Activated T-helper 17 cell treated with anti-CD3 and anti-CD28 coated beads, Interleukin-2, amount 50 U/mL, for 72 hours (primary cell): ENCODE data around the gene SLC35A3. TPM values are rescaled to one million over a fixed set of nuclear protein-coding genes. Genes with fewer than 3 reads are reported as not detected.

ENCODE experiments used
- ATAC-seq: fragments of 150-1000 bp; cut with Tn5 transposase; replicated peaks from 2 replicates; pipeline ENCODE4 v1.10.0; 2021; ENCODE audit warnings: mild to moderate bottlenecking, moderate library complexity
- H3K27ac Mint-ChIP-seq: one replicate; pipeline ENCODE4 v1.8.0; 2022; ENCODE audit warnings: mixed read lengths
- H3K27me3 Mint-ChIP-seq: one replicate; pipeline ENCODE4 v1.8.0; 2022; ENCODE audit warnings: mixed read lengths
- H3K36me3 Mint-ChIP-seq: one replicate; pipeline ENCODE4 v1.8.0; 2022; ENCODE audit warnings: low read depth, mild to moderate bottlenecking, mixed read lengths
- H3K4me1 Mint-ChIP-seq: one replicate; pipeline ENCODE4 v1.8.0; 2022; ENCODE audit warnings: mixed read lengths
- H3K4me3 Mint-ChIP-seq: one replicate; pipeline ENCODE4 v1.8.0; 2022; ENCODE audit warnings: mild to moderate bottlenecking, mixed read lengths
- H3K9me3 Mint-ChIP-seq: one replicate; pipeline ENCODE4 v1.8.0; 2022; ENCODE audit warnings: mixed read lengths
- total RNA-seq, 2 donors: library from RNA; stranded (reverse); gene quantifications; one replicate each; pipeline ENCODE4 v1.2.3, GENCODE V29; 2022

SLC35A3 gene
- total RNA-seq, 2 donors from 2014 or later, result 10.1 to 16.5 TPM

DNA sequence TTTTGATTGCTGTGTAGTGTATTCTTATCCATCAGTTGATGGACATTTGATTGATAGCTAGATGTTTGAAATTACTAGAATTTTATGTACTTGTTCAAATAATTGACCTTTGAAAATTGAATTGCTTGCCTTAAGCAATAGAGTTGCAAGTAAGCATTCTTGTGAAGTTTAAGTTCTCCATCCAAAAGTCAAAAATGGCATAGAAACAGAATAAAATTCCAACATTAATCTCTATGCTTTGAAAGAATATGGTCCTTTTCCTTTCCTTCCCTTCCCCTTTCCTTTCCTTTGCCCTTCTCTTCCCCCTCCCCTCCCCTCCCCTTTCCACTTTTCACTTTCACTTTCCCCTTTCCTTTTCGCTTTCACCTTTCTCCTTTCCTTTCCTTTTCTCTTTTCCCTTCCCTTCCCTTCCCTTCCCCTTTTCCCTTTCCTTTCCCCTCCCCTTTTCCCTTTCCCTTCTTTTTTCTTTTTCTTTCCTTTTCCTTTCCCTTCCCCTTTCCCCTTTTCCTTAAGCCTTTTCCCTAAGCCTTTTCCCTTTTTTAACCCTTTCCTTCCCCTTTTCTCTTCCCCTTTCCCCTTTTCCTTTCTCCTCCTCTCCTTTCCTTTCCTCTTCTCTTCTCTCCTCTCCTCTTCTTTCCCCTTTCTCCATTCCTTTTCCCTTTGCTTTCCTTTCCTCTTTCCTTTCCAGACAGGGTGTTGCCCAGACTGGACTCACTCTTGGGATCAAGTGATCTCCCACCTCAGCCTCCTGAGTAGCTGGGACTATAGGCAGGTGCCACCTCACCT is 95.6 kb downstream of the SLC35A3 start:
- no peaks in the 10 kb centered on the region for H3K9me3 Mint-ChIP-seq
- peaks cover 98% of the 10 kb centered on the region for H3K36me3 Mint-ChIP-seq
- H3K4me3 Mint-ChIP-seq, result no peak overlapping the region
- peak overlapping the region; percentile 75 for H3K27ac Mint-ChIP-seq
- no peaks in the 10 kb centered on the region for H3K27me3 Mint-ChIP-seq
- H3K4me1 Mint-ChIP-seq, result peaks cover 7% of the 10 kb centered on the region
- no peak for ATAC-seq

GRCh38 chr1:100065969-100066227 is 96.1 kb downstream of the SLC35A3 start:
- no peaks in the 10 kb centered on the region for H3K9me3 Mint-ChIP-seq
- no peak for ATAC-seq
- H3K27ac Mint-ChIP-seq, result peak overlapping the region; percentile 75
- H3K4me3 Mint-ChIP-seq, result no peak overlapping the region
- H3K27me3 Mint-ChIP-seq, result no peaks in the 10 kb centered on the region
- peaks cover 7% of the 10 kb centered on the region for H3K4me1 Mint-ChIP-seq
- H3K36me3 Mint-ChIP-seq, result peaks cover 98% of the 10 kb centered on the region

DNA sequence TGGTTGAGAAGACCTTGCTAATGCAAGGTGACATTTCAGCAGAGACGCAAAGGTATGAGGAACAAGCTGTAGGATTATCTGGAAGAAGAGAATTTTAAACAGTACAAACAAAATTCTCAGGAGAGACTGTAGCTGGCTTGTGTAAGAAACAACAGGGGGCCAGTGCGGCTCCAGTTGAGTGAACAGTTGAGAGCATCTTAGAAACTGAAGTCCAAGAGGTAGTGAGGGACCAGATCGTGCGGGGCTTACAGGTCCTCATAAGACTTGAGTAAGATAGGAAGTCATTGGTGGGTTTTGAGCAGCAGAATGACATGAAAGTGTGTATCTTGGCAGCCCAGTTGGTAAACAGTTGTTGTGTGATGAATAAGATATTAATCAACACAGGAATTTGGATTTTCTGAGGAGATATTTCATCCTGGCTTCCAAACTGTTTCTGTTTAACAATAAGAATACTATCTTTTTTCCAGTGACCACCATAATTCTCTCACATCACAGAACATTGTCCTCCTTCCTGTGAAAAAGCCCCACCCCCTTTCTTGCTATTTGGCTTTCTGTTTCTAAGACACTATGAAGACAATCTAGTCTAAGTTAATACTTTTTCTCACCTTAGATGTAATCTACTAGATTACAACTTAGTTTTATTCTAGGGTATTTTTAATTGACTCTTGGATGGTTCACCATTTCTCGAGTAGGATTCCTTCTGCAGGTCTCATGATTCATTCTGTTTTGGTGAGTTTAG is 100.6 kb downstream of the SLC35A3 start:
- peaks cover 20% of the 10 kb centered on the region for H3K4me1 Mint-ChIP-seq
- no peaks in the 10 kb centered on the region for H3K9me3 Mint-ChIP-seq
- peak overlapping the region; percentile 3 for H3K27ac Mint-ChIP-seq
- H3K27me3 Mint-ChIP-seq, result no peaks in the 10 kb centered on the region
- no peak overlapping the region for H3K4me3 Mint-ChIP-seq
- ATAC-seq, result no peak
- H3K36me3 Mint-ChIP-seq, result peaks cover 98% of the 10 kb centered on the region

DNA sequence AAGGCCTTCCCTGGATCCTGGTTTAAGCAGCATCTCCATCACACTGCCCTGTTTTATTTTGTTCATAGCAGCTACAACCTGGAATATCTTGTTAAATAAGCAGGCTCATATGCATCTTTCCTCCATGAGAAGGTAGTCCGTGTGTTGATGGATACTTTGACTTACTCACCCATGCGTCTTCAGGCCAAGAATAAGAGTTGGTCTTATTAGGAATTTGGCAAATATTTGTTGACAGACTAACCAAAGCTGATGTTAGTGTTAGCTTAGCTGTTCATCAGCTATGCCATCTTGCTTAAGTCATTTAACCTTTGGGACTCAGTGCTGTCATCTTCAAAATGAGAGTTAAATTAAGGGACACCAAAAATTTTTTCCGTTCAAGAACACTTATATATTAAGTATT is 103.7 kb downstream of the SLC35A3 start:
- no peak for ATAC-seq
- no peaks in the 10 kb centered on the region for H3K9me3 Mint-ChIP-seq
- no peak overlapping the region for H3K4me3 Mint-ChIP-seq

GRCh38 chr1:100074604-100075395 is 105.0 kb downstream of the SLC35A3 start:
- Mint-ChIP-seq H3K27ac (peak overlapping the region; percentile 28), H3K9me3 (no peaks in the 10 kb centered on the region), H3K4me1 (peaks cover 13% of the 10 kb centered on the region), H3K36me3 (peaks cover 100% of the 10 kb centered on the region), H3K4me3 (no peak overlapping the region), H3K27me3 (no peaks in the 10 kb centered on the region)
- ATAC-seq, result no peak

More for the DNA sequence above, 103.7 kb downstream of the SLC35A3 start:
- H3K27me3 Mint-ChIP-seq, result no peaks in the 10 kb centered on the region
- H3K36me3 Mint-ChIP-seq, result peaks cover 100% of the 10 kb centered on the region
- H3K4me1 Mint-ChIP-seq, result peaks cover 13% of the 10 kb centered on the region
- peak overlapping the region; percentile 29 for H3K27ac Mint-ChIP-seq

DNA sequence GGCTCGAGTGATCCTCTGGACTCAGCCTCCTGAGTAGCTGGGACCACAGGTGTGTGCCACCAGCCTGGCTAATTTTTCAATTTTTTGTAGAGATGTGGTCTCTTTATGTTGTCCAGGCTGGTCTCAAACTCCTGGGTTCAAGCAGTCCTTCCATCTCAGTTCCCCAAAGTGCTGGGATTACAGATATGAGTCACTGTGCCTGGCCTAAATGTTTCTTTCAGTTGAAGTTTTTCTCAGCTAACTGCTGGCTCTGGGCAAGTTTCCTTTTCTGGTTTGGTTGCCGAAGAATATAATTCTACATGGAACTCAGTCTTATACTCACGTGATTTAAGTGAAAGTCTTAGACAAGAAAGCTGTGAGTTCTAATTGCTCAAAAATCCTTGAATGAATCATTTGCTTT is 106.0 kb downstream of the SLC35A3 start:
- H3K27ac Mint-ChIP-seq, result peak overlapping the region; percentile 28
- H3K4me3 Mint-ChIP-seq, result no peak overlapping the region
- H3K36me3 Mint-ChIP-seq, result peaks cover 100% of the 10 kb centered on the region
- no peaks in the 10 kb centered on the region for H3K9me3 Mint-ChIP-seq
- ATAC-seq, result peak; percentile 40
- H3K27me3 Mint-ChIP-seq, result no peaks in the 10 kb centered on the region
- peaks cover 13% of the 10 kb centered on the region for H3K4me1 Mint-ChIP-seq

GRCh38 chr1:100076319-100076718 is 106.5 kb downstream of the SLC35A3 start:
- Mint-ChIP-seq H3K27me3 (no peaks in the 10 kb centered on the region), H3K27ac (peak overlapping the region; percentile 28), H3K36me3 (peaks cover 100% of the 10 kb centered on the region), H3K4me1 (peaks cover 13% of the 10 kb centered on the region), H3K4me3 (no peak overlapping the region), H3K9me3 (no peaks in the 10 kb centered on the region)
- no peak for ATAC-seq

DNA sequence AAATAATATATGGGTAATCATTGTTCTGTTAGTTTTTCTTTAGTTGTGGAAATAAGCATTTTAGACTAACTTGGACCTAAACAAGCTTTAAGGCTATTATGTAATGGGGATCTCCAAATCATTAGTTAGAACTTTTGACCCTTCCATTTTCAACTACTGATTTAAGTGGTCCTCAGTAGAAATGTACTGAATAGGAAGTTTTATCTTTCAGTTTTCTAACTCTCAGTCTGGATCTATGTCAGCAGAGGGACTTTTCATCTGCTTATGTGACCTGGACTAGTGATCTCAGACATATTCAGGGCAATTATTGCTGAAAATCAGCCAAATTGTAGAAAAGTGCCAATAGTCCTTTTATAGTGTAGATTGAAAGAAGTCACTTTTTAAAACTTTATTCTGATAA is 106.9 kb downstream of the SLC35A3 start:
- Mint-ChIP-seq H3K27ac (peak overlapping the region; percentile 28), H3K36me3 (peaks cover 100% of the 10 kb centered on the region), H3K4me1 (peaks cover 13% of the 10 kb centered on the region), H3K27me3 (no peaks in the 10 kb centered on the region), H3K4me3 (no peak overlapping the region), H3K9me3 (no peaks in the 10 kb centered on the region)
- ATAC-seq, result peak; percentile 63

DNA sequence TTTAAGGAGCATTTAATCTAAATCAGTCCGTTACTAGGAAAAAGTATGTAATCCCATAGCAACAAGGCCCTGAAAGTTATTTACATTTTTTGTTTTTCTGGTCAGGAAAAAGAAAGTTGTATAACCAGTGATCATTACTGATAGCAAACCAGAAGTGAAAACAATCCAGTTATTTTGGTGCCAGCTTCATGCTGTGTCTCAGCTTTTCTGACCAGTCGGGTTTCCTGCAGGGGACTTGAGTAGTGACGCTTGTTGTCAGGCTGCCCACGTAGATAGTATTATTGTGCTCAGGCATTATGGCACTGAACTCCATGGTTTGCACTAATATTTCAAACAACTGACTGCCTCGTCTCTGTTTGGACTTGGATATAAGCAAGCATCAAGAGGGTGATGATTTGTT is 107.7 kb downstream of the SLC35A3 start:
- no peaks in the 10 kb centered on the region for H3K9me3 Mint-ChIP-seq
- no peaks in the 10 kb centered on the region for H3K27me3 Mint-ChIP-seq
- peaks cover 13% of the 10 kb centered on the region for H3K4me1 Mint-ChIP-seq
- ATAC-seq, result no peak
- peaks cover 99% of the 10 kb centered on the region for H3K36me3 Mint-ChIP-seq
- no peak overlapping the region for H3K4me3 Mint-ChIP-seq
- peak overlapping the region; percentile 32 for H3K27ac Mint-ChIP-seq

GRCh38 chr1:100080331-100080730 is 110.5 kb downstream of the SLC35A3 start:
- H3K27me3 Mint-ChIP-seq, result no peaks in the 10 kb centered on the region
- peaks cover 92% of the 10 kb centered on the region for H3K36me3 Mint-ChIP-seq
- H3K9me3 Mint-ChIP-seq, result no peaks in the 10 kb centered on the region
- no peak for ATAC-seq
- H3K27ac Mint-ChIP-seq, result no peak overlapping the region
- no peak overlapping the region for H3K4me3 Mint-ChIP-seq
- H3K4me1 Mint-ChIP-seq, result peaks cover under 1% of the 10 kb centered on the region

Other genes starting within 250 kb of the SLC35A3 start
- gene FRRS1, start 203.4 kb upstream of the SLC35A3 start, total RNA-seq, result 1 to 10 TPM in 1 of 2 donors, under 1 TPM in 1; 0.69 to 2.2 TPM
- gene AGL, start 119.6 kb upstream of the SLC35A3 start, total RNA-seq, result 10 to 100 TPM; 21.4 to 23.2 TPM
- gene SASS6, start 162.9 kb downstream of the SLC35A3 start, total RNA-seq, result 10 to 100 TPM; 14.1 to 14.3 TPM
- gene TRMT13, start 163.2 kb downstream of the SLC35A3 start, total RNA-seq, result 10 to 100 TPM; 18.4 to 23.5 TPM
- 1 to 10 TPM in 1 of 2 donors, under 1 TPM in 1; 0.82 to 1.0 TPM for gene LRRC39, start 208.3 kb downstream of the SLC35A3 start, total RNA-seq